ENCODE results near the gene CRYBG1.

The CRYBG1 gene

DNA sequence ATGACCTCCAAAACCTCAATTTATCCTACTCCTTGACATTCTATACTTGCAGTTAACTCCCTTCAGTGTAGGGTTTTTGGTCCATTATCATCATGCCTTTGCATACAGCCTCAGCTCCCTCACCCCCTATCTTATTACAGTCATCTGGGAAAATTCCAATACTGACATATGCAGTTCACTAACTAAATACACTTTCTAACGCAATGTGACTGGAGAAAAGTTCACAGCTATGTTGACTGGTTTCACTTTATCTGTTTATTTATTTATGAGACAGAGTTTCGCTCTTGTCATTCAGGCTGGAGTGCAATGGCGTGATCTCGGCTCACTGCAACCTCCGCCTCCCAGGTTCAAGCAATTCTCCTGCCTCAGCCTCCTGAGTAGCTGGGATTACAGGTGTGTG is 64.9 kb downstream of the CRYBG1 start:
- no peak for DNase-seq

DNA sequence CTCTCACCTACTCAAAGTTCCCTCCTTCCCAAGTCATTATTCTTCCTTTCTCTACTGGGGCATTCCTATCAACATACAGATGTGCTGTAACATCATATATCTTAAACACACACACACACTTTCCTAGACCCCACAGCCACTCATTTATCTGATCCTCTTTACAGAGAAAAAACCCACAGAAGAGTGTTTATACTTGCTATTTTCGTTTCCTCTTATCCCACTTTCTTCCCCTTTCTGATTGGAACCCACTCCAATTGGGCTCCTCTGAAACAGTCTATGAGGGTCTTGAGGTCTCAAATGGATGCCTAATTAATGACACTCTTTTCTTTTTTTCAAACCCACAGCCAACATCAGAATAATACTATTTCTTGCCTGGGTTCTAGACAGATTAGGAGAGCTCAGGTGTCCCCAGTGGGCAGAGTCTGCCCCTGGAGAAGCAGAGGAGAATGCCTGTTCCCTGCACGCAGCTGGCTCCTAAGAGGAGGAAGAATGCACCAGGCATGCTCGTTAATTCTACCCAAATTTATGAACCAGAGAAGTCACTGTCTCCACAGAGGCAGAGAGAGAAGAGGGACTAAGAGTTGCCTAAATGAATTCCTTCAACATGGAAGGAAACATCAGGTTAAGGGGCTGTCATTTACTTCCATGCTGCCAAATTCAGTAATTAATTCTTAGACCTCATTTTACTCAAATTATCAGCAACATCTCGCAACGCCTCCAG is 65.9 kb downstream of the CRYBG1 start:
- DNase-seq: no peak

DNA sequence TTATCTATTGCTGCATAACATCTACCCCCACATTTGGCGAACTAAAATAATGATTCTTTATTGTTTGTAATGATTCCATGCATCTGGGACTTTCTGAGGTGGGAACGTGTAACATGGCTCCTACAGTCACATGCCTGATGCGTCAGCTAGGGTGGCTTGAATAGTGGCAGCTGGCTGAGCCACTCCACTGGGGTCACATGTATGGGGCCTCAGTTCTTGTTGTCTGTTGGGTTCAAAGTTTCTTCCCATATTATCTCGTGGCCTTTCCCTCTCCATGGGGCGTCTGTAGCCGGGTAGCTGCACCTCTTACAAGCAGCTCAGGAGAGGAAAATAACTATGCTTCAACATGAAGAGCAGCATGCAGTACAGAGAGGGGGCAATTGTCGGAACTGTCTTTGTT is 69.9 kb downstream of the CRYBG1 start:
- no peak for DNase-seq

DNA sequence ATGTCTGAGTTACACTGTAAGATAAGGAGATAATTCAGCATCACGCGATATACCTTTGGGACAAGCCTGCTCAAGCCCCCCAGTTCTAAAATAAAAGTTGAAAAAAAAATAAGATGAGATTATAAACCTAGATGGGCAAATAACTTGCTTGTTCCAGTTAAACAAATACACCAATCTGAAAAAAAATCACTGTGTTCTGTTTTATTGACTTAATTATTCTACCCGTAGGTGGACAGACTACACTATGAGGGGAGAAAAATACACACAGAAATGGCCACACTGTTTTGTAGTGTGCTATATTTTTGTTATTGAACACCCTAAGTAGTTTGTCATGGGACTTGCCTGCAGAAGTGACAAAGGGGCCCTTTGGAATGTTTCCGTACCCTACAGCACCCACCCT is 70.9 kb downstream of the CRYBG1 start:
- DNase-seq: no peak

DNA sequence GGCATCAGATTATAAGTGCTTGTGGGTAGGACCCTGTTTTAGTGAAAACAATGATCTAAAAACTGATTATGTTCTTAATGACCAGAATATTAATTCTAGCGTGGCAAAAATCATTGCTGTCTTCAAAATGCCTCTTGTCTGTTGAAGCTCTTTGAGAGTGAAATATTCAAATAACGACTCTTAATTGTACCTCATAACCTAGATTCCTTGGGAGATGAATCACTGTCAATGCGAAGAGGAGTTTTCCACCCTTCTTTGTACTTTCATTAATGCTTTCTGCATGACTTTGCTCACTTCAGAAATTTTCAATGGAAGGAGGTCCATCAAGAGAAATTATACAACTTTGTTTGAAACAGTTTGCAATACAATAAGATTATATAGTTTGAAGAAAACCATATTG is 71.5 kb downstream of the CRYBG1 start:
- no peak for DNase-seq

DNA sequence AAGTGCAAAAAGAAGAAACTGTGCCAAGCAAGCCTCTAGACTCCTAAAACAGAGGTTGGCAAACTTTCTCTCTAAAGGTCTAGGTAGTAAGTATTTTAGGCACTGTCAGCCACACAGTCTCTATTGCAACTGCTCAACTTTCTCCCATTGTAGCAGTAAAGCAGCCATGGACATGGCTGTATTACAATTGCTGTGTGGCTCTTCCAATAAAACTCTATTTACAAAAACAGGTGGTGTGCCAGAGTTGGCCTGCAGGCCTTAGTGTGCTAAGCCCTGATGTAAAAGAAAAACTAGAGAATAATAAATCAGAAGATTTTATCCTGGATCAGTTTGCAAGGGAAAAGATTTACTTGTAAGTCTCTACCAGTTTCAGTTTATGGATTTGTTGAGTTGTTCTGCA is 74.0 kb downstream of the CRYBG1 start:
- no peak for DNase-seq

DNA sequence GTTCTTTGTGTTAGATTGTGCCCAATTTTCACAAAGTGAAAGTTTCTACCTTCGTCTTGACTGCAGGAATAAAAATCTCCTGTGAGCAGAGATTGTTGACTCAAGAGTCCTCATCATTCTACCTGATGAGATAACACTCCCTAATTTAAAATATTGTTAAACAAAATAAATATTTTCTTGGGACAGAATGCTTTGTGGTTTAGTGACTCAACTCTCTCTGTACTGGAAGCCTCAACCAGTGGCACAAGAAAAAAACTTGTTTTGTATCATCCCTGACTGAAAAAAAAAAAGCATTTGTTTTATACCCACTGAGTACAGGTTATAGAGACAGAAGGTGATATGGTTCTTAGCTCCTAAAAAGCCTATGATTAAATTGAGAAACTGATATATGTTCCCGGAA is 78.9 kb downstream of the CRYBG1 start:
- no peak for DNase-seq

DNA sequence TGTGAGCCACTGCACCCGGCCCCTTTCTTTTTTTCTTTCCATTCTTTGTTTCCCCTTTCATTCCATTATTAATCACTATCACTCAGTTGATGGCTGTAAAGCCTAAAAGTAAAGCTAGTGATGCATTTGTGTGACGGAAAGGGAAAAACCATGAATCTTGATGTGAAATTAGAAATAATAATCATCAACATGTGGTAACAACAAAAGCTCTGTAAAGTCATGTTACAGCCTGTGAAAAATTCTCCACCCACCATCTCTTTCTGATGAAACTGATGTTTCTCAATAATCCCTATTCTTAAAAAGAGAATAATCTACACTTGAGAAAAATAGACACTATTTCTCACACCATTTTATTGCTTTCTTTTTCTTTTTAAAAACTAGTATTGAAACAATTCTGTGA is 80.0 kb downstream of the CRYBG1 start:
- no peak for DNase-seq

DNA sequence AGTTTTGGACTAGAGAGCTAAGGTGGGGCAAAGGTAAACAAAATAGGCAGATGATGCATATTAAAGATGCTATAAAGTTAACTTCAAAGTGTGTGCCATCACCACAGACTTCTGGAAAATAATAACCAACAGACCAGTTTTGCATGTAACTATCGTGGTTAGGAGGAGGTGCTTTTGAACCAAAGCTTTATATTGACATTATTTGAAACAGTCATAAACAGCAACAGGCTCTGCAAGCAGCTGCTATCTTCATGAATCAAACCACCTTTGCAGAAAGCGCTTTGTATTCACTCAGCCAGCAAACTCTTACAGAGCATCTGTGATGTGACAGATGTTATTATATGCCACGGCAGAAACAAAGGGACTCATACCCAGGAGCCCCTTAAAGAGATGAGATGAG is 81.9 kb downstream of the CRYBG1 start:
- no peak for DNase-seq

DNA sequence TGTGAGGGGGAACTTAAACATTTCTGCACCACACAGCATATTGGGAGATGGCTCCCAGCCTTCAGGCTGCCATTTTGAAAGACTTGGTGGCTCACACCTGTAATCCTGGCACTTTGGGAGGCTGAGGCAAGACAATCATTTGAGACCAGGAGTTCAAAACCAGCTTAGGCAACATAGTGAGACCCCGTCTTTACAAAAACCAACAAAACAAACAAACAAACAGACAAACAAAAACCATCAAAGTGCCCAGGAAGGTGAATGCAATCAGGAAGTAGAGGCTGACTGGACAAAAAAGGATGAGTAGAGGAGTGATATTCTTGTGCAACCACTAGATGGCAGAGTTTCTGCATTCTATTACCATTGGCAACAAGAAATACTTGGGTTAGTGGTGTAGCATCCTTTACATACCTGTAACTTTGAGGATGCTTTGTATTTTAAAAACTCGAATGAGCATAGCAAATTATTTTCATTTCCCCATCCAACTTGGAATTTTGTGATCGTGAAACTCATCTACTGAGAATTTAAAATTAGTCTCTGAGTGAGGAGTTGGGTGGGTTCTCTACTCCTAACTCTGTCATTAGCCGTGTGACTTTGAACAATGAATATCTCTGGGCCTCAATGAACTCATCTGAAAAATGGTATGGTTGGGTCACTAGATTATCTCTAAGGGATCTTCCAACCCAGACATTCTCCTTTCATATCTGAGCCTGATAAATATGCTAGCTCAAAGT is 84.4 kb downstream of the CRYBG1 start:
- no peak for DNase-seq

DNA sequence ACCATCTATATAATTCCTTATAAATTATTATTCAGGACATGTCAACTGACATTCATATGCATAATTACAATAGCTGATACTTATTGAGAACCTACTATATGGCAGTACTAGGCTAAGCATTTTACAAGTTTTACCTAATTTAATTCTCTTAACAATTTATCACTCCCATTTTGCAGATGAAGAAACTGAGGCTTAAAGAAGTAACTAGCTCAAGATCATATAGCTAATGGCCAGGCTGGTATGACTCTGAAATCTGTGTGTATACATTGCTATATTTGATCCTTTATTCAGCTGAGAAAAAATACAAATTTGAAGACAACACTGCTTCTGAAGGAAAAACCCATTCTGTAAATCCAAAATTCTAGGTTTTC is 85.0 kb downstream of the CRYBG1 start:
- no peak for DNase-seq

DNA sequence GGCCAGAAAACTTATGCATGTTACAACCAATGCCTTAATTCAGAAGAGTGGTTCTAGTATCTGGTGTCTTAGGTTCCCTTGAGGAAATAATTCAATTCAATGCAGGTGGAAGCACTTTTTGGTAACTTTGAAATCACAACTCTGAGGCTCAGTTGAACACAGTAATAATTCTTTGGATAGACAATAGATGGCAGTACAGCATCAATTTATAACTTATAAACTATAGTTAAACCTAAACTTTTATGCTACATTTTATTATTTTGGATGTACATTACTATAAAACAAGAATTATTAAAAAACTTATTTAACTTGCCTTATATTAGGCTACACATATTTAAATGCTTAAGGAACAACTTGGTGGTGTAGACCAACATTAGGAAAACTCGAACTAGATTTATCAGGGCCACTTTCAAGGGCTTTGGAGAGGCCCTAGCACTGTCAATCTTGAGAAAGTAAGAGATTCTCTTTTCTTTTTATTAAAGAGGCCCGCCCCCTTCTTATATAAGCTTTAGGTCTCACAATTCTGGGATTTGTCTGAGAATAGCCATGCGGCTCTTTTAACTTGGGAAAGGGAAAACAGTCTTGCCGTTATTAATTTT is 85.9 kb downstream of the CRYBG1 start:
- no peak for DNase-seq

DNA sequence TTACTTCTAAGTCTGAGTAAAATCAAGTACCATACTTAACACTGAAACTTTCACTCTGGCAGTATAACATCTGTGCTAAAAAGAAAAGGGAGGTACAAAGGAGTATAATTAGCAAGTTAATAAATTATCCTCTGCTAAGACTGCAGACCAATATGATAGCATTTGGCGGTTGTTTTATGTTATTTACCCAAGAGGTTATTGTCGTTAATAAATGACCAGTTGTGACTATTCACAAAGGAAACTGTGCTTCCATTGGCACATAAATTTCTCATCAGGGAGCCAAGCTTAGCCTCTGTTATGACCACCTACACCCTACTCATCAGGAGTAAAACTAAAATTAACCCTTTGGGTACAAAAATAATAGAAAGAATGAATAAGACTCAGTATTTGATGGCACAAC is 86.5 kb downstream of the CRYBG1 start:
- no peak for DNase-seq

DNA sequence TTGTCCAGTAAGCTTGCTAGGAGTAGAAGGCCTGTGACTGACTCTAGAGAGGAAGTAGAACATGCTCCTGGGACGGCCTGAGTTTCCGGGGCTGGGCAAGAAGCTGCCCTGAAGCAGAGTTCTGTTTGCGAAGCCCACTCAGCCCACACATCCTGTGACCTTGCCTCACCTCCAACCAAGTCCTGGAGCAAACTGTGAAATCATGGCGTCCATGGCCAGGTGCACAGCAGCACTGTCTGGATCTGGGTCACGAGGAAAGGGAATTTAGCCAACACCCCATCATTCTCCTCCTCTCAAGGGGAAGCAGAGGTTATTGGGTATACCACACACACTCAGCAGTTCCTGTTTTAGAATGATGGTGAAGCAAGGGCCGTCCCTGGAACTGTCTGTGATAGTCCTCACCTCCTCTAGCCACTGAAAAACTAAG is 87.5 kb downstream of the CRYBG1 start:
- no peak for DNase-seq

DNA sequence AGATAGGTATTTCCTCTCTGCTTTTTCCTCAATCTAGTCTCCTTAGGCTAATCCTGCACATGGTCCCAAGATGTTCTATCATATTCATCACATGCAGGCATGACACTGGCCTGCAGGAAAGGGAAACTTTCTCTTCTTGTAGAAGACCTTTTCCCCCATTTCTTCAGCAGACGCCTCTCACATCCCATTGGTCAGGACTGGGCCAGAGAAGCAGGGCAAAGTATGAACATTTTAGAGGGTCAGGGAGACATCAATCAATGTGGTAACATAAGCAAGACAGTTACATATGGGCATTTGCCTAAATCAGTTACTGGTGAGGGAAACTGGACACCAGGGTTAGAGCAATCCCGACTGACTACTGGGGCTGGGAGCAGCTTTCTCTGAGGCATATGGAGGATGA is 90.1 kb downstream of the CRYBG1 start:
- no peak for DNase-seq

DNA sequence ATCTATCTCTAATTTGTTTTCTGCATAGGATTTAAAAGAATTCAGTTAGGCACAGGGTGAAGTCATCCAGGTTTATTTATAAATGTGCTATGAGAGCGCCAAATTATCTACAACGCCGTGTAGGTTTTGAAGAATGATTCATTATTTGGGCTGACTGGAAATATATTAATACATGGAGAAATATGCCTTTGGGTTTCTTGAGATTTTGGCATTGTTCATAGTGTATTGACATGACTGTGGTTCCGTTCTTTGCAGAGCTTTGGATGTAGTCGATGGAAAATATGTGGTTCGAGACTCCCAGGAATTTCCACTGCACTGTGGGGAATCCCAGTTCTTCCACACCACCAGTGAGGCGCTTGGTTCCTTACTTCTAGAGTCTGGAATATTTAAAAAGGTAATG is 90.9 kb downstream of the CRYBG1 start:
- DNase-seq: no peak

DNA sequence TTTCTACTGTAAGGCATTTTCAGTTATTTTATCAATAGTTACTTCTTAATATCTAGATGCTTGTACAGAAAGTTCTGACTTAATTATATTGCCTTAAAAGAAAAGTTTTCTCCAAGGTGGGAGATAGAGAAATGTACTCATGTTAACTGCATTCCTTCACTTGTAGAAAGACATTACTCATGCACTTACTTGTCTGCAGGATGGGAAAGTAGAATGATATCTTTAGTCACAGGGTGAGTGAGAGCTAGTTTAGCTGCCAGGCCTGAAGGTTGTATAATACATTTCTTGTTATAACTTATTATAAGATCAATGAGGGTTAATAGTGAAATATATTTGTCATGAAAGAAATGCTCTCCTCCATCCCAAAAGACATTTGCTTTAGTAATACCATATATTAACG is 92.1 kb downstream of the CRYBG1 start:
- no peak for DNase-seq

DNA sequence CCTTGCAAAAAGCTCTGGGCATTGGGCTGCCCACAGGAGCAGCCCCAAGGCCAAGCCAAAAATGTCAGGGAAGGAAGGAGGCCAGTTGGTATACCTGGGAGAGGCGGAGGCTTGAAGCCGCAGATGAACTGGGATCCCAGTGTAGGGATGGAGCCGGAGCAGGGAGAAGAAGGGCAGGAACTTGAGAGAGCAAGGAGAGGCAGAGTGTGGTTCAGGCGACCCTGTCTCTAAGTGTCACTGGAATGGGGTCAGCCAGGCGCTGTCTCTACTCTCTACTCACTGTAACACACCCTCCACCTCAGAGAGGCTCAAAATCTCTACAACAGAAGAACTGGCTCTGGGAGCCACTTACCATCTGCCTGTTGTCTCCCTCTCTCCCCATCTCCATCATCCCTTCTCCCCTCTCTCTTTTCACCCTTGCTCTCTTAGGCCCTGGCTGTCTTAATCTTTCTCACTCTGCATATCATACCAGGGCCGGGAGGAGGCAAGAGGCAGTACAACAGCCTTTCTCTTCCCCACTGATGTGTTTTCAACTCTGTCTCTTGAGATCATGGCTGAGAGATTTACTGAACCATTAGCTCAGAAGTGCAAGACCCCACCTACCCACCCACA is 93.3 kb downstream of the CRYBG1 start:
- no peak for DNase-seq

DNA sequence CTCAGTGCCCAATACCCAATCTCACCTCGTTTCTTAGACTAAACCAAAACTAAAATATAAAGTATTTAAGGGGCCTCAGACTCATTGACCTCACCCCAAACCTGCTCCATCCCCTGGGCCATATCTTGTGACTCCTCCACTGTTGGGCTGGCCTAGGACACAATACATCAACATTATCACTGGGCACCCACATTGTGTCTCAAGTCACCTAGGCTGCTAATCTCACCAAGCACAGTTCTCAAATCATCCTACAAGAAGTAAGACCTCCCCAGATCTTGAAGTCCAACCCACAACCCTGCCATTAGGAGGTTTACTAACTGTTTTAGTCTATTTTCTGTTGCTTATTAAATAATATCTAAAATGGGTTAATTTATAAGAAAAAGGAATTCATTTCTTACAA is 96.2 kb downstream of the CRYBG1 start:
- no peak for DNase-seq

DNA sequence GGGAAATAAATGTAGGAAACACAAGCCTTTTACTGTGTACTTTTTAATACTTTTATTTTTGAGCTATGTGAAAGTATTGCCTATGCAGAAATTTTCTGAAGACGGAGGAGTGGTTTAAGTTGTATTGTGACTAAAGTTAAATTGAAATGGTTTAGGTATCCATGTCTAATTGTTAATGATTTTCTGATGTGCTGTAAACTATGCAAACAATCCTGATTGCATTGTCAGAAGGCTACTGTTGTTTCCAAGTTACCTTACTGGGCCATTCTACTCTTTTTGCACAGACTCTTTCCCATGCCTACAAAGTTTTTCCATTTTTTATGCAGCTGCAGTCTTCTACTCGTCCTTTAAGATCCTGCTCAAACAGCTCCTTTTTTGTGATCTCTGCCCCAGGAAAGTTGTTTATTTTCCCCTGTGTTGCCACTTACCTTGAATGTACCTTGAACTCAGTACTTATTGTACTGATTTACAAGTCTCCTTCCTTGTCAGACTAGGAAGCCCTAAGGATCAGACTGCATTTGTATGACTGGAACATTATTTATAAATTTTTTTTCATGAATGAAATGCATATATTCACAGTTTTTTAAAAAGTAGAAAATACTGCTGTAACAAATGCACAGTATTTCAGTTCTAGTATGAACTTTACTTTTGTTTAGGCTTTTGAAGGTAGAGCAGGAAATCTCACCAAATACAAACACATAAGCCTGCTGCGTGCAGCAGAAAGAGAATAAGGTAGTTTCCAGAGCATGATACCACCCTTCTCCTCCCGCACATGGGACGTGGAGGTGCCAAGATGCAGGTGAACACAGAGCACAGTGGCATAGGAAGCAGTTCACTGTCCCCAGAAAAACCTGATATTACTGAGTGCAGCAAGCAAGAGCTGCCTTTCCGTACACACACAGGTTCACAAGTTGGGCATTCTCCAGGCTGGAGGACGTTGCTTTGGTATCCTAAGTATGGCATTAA is 97.8 kb downstream of the CRYBG1 start:
- no peak for DNase-seq

DNA sequence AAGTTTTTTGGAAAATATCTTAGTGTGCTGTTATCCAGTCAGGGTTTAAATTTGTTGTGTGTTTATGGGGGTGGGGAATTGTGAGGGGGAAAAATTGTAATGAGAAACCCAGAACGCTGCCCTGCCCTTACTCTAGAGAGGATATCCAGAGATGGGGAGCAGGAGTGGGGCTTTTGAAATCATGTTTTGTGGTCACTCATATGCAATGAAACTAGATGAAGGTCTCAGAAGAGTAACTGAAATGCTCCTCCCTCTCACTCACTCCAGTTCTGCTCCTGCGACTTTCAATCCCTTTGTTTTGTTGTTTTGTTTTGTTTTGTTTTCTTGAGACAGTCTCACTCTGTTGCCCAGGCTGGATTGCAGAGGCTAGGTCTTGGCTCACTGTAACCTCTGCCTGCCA is 100.0 kb downstream of the CRYBG1 start:
- no peak for DNase-seq

DNA sequence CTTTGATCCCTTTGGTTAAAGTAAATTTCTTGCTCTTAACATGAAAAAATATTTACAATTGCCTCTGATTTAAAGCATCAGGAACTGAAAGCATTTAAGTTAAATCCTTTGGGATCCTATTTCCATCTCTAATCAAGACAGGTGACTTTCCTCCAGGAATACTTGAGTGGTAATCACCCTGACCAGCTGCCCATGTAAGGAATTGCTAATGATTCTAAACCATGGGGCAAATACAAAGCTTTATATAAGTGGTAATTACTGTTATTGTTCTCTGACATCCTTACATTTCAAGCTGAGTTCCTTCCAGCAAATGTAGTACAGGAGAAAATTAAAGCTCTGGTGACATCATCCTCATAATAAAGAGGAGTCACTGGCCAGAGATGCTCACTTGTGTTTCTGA is 100.6 kb downstream of the CRYBG1 start:
- no peak for DNase-seq
